ENCODE data around the gene TIGD3. TPM values are rescaled to one million over a fixed set of nuclear protein-coding genes. Genes with fewer than 3 reads are reported as not detected.

TIGD3 gene
- total and polyA plus RNA-seq, 10 of the 15 experiments (the other 5 are each of a cell fraction or from before 2014, with no cell fraction given), result 0.13 to 1.4 (median 0.57) TPM

GRCh38 chr11:65404638-65405339 is 50.2 kb downstream of the TIGD3 start:
- peaks cover 21 to 22% of the 10 kb centered on the region in 2 experiments for H3K36me3 ChIP-seq (ENCODE audit: control insufficient read depth in 2 of 2, insufficient read depth in 2 of 2, low read length in 1 of 2)
- H3K9me3 ChIP-seq (replicated peaks; ENCODE audit: control insufficient read depth, insufficient read depth, low read length), result no peaks in the 10 kb centered on the region
- no peaks in the 10 kb centered on the region; the same call in 1 of the 2 replicates for H3K79me2 ChIP-seq (ENCODE audit: control insufficient read depth, insufficient read depth, low read length)
- ChIA-PET SMC1A (ENCODE audit: uncharacterized antibody, unreplicated experiment) (interaction anchor here (1.2 to 1.8 kb wide), 3 partner anchors 17 to 92 kb away, joined by 3 to 9 read pairs (median 3); partner anchors contain the start of gene FRMD8), POLR2A (interaction anchor here (0.7 to 2.8 kb wide), 3 partner anchors 11 to 26 kb away, joined by 3 to 10 read pairs (median 3); no protein-coding TSS in a partner anchor), RAD21 (ENCODE audit: unreplicated experiment) (interaction anchor here (0.7 kb wide), 1 partner anchor 12 kb away, joined by 4 read pairs; no protein-coding TSS in a partner anchor), CTCF (interaction anchor here (1.6 to 2.9 kb wide), 3 partner anchors 11 to 38 kb away, joined by 4 to 13 read pairs (median 4); no protein-coding TSS in a partner anchor)
- no TSS peak for BruUV-seq (replicated peaks)
- in situ Hi-C loops (cut with MboI), result no loop called here
- H3K4me1 ChIP-seq (ENCODE audit: control insufficient read depth, insufficient read depth, low read length), result peaks cover 20% of the 10 kb centered on the region
- no peak overlapping the region for H3K4me3 ChIP-seq
- DNase-seq (ENCODE audit: low read depth, low spot score) (no peak), FAIRE-seq (no peak), ATAC-seq (no peak)
- no peak overlapping the region for H3K4me2 ChIP-seq (ENCODE audit: control insufficient read depth, insufficient read depth)
- intact Hi-C loops (cut with micrococcal nuclease; ENCODE audit: unreplicated experiment), result no loop called here
- no peaks in the 10 kb centered on the region for H4K20me1 ChIP-seq (ENCODE audit: control insufficient read depth, insufficient read depth)
- 97% methylated on average over 24 of the region's 24 CpGs for WGBS (ENCODE audit: insufficient coverage, insufficient replicate concordance, low lambda C conversion rate, missing lambda C conversion rate)
- peak overlapping the region; percentile 91; the same call in 1 of the 2 replicates for H3K27ac ChIP-seq (ENCODE audit: control insufficient read depth, insufficient read depth)
- H2AFZ ChIP-seq (ENCODE audit: control insufficient read depth, low read depth, low read length), result no peak overlapping the region
- H3K27me3 ChIP-seq (replicated peaks in 1 of 2; ENCODE audit: control insufficient read depth in 2 of 2, insufficient read depth in 2 of 2, low read length in 1 of 2), result no peaks in the 10 kb centered on the region
- H3K9ac ChIP-seq (ENCODE audit: control insufficient read depth, insufficient read depth, low read length), result no peak overlapping the region
- no peak for TF ChIP-seq SKIL (IDR thresholded peaks at IDR 0.05; ENCODE audit: low read depth, poor library complexity, severe bottlenecking)
- TF ChIP-seq RELA (IDR thresholded peaks at IDR 0.05; ENCODE audit: borderline replicate concordance, partially characterized antibody), result no peak
- TF ChIP-seq CUX1 (IDR thresholded peaks at IDR 0.05; ENCODE audit: insufficient replicate concordance, low read depth, low read length), result no peak
- no peak for TF ChIP-seq NR2C2 (IDR thresholded peaks at IDR 0.05; ENCODE audit: borderline replicate concordance, control insufficient read depth, insufficient read length, low read depth)
- TF ChIP-seq IRF4 (IDR thresholded peaks at IDR 0.05; ENCODE audit: low read depth, low read length), result no peak
- TF ChIP-seq GATAD2B (conservative IDR thresholded peaks at IDR 0.05; ENCODE audit: low read depth), result no peak
- TF ChIP-seq NRF1 (conservative IDR thresholded peaks at IDR 0.05; ENCODE audit: low read depth, low read length), result no peak
- no peak for TF ChIP-seq SREBF2 (IDR thresholded peaks at IDR 0.05; ENCODE audit: low read length)
- no peak for TF ChIP-seq RUNX3 (IDR thresholded peaks at IDR 0.05; ENCODE audit: low read length)
- no peak for TF ChIP-seq KDM1A (IDR thresholded peaks at IDR 0.05; ENCODE audit: borderline replicate concordance)
- TF ChIP-seq CREM (IDR thresholded peaks at IDR 0.05; ENCODE audit: low read depth), result no peak
- TF ChIP-seq HDAC2 (IDR thresholded peaks at IDR 0.05), result no peak
- TF ChIP-seq CHD4 (IDR thresholded peaks at IDR 0.05), result no peak
- no peak for TF ChIP-seq SMAD5 (IDR thresholded peaks at IDR 0.05; ENCODE audit: low read depth)
- TF ChIP-seq SMC3 (IDR thresholded peaks at IDR 0.05; ENCODE audit: borderline replicate concordance, low read length), result no peak
- no peak for TF ChIP-seq RCOR1 (conservative IDR thresholded peaks at IDR 0.05; ENCODE audit: low read depth, low read length)
- no peak for TF ChIP-seq CHD2 (IDR thresholded peaks at IDR 0.05; ENCODE audit: borderline replicate concordance, low read depth, low read length)
- TF ChIP-seq ZNF207 (IDR thresholded peaks at IDR 0.05; ENCODE audit: borderline replicate concordance), result no peak
- no peak for TF ChIP-seq SMARCA5 (IDR thresholded peaks at IDR 0.05)
